Neural progenitor cell (in vitro differentiated cells): ENCODE measurements around the gene ZMIZ1.

Experiments used
- EZH2 ChIP-seq: fragments of 200-600 bp; sonication (generic); IDR thresholded peaks from 2 replicates; pipeline ENCODE4 v1.6.1; 2017; ENCODE audit warnings: antibody characterized with exemption, mild to moderate bottlenecking, moderate library complexity
- EZH2phosphoT487 ChIP-seq: fragments of 200-600 bp; sonication (generic); IDR thresholded peaks from 2 replicates; pipeline ENCODE4 v1.6.1; 2017; ENCODE audit warnings: antibody characterized with exemption
- TF ChIP-seq, protein P1 (sequence below): fragments of 200-600 bp; sonication (generic); IDR thresholded peaks from 2 replicates; pipeline ENCODE4 v1.5.1; 2017; ENCODE audit warnings: antibody characterized with exemption, mild to moderate bottlenecking

DNA sequence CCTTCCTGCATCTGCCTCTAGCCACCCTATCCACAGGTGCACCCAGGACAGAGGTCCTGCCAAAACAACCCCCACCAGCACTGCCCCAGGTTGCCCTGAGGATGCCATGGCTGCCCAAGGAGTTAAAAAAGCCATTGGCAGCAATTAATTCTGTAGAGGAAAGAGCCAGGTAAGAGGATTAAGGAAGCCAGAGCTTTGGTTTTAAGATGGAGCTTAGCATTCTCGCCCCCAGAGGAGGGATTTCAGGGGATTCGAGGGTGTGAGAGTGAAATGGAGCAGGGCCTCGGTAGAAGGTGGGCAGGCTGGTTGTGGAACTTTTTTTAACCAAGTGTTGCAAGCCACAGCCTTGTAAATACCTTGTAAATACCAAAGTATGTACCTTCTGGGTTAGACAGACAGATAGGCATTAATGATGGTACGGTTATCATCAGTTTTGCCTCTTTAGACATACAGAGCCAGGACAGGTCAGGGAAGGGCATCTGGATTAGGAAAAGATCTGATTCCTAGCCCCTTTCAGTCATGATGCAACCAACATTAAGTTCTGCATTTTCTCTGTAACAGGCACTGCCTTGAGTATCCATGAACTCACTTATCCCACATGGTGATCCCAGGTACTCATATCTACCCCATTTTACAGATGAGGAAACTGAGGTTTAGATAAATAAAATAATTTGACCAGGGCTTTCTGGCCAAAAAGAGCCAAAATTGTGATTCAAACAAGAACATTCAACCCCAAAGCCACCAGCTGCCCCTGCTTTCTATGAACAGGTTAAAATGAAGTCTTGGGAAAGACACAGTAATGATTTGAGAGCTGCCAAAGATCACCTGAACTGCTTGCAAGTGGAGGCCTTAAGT is 157.9 kb downstream of the ZMIZ1 start:
- TF ChIP-seq, protein P1, sequence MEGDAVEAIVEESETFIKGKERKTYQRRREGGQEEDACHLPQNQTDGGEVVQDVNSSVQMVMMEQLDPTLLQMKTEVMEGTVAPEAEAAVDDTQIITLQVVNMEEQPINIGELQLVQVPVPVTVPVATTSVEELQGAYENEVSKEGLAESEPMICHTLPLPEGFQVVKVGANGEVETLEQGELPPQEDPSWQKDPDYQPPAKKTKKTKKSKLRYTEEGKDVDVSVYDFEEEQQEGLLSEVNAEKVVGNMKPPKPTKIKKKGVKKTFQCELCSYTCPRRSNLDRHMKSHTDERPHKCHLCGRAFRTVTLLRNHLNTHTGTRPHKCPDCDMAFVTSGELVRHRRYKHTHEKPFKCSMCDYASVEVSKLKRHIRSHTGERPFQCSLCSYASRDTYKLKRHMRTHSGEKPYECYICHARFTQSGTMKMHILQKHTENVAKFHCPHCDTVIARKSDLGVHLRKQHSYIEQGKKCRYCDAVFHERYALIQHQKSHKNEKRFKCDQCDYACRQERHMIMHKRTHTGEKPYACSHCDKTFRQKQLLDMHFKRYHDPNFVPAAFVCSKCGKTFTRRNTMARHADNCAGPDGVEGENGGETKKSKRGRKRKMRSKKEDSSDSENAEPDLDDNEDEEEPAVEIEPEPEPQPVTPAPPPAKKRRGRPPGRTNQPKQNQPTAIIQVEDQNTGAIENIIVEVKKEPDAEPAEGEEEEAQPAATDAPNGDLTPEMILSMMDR: no peak
- TF ChIP-seq EZH2 (no peak), EZH2phosphoT487 (no peak)
